Forelimb muscle (tissue), 1 donor: ENCODE measurements around the gene ACACB. TPM values are rescaled to one million over a fixed set of nuclear protein-coding genes. Genes with fewer than 3 reads are reported as not detected.
"Not testable (repeated sequence)": the region's sequence is repeated elsewhere in the genome, so short reads cannot be mapped to it uniquely, and the experiment has no call there.

Source experiments
- DNase-seq: peaks from one replicate; pipeline ENCODE4 v3.0.0-alpha.2; 2013; ENCODE audit warnings: low read depth
- polyA plus RNA-seq: library from polyadenylated mRNA; unstranded; fragments of 120-200 nt; gene quantifications from one replicate; pipeline ENCODE4 v1.2.1, GENCODE V29; 2013; ENCODE audit not compliant: insufficient read length

Gene ACACB
- polyA plus RNA-seq, 1 donor: 7.3 TPM

DNA sequence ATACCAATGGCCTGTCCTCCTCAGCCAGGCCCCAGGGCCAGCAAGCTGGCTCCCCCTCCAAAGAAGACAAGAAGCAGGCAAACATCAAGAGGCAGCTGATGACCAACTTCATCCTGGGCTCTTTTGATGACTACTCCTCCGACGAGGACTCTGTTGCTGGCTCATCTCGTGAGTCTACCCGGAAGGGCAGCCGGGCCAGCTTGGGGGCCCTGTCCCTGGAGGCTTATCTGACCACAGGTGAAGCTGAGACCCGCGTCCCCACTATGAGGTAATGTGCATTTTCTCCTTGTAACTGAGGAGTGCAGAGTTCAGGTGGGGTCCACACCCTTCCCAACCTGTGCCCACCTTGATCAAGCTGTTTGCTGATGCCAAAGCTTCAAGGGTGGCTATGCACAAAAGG is 23.4 kb downstream of the ACACB start:
- no peak for DNase-seq

DNA sequence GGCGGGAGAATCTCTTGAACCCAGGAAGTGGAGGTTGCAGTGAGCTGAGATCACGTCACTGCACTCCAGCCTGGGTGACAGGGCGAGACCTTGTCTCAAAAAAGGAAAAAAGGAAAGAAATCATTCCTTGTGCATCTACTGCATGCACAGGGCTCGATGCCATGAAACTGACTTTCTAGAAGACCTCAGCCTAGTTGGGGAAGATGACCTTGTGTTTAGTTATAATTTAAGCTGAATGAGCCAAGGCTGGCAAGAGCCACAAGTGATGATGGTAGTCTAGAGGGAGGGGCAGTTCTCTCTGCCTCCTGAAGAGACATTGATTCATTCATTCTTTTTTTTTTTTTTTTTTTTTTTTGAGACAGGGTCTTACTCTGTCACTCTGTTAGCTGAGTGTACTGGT is 24.2 kb downstream of the ACACB start:
- DNase-seq: no peak

DNA sequence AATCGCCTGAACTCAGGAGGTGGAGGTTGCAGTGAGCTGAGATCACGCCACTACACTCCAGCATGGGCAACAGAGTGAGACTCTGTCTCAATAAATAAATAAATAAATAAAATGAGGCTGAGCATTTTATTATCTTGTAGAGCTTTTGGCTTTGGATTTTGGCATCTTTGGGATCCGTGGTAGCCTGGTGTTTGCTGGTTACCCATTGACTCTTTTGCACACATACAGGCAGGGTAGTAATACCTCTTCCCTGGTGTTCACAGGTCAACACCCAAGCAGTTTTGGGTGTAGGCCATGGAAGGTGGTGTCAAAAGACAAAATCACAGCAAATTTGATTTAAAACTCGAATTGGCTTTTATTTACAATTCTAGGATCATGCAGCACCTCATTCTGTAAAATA is 27.8 kb downstream of the ACACB start:
- DNase-seq: no peak

DNA sequence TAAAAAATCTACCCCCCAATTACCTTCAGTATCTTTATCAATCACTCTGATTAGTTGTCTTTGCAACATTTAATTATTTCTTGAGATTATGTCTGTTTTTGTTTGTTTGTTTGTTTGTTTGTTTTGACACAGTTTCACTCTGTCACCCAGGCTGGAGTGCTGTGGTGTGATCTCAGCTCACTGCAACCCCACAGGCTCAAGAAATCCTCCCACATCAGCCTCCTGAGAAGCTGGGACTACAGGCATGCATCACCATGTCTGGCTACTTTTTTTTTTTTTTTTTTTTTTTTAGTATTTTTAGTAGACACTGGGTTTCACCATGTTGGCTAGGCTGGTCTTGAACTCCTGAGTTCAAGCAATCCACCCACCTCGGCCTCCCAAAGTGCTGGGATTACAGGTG is 30.7 kb downstream of the ACACB start:
- not testable (repeated sequence) for DNase-seq

DNA sequence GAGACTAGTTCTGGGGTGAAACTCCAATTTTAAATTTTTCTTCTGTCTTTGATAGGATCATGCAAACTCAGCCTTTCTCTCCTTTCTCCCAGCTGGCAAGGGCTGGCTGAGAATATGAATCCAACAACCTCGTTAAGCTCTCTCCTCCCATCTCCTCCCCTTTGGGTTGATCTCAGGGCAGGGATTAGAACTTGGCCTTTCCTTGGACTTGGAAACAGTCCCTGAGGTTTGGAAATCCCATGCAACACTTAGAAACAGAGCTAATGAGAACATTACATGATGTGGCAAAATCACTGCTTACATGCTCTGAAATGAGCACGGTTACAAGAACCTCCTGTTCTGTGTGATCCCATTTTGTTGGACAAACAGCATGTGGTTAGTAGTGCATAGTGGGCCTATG is 31.6 kb downstream of the ACACB start:
- no peak for DNase-seq

DNA sequence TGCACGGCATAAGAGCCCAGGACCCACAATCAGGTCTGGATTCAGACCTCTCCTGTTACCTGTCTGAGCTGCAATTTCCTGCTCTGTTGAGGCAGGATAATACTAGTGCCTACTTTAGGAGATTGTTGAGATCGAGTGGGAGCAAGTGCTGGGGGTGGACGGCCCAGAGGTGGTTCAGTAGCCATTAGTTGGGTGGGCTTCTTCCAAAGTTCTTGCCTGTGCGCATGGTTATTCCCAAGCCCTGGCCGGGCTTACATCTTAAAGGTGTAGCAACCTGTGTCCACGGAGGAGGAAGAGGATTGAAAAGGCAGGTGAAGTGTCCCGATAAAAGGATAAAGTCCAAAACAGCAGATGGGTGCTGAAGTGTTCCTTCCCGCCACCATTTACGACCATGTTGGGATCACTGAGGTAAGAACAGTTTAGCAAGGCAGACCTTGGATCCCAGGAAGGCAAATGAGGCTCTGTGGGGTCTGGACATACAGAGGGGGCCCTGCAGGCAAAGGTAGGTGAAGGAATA is 33.8 kb downstream of the ACACB start:
- no peak for DNase-seq

DNA sequence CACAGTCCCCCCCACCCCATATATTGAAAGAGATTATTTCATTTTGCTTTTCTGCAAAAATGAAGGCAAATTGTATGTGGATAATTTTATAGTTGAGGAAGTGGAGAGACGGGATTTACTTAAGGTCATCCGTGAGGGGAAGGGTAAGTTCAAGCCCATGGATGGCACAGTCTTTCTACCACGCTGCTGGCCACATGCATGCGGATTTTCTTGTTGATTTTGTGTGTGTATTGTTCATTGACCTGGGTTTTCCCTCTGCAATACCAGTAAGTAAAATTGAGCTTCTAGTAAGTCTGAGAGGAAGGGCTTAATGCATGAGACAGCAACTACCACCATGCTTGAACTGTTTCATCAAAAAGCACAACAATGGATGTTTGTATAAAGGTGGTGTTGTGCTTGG is 35.1 kb downstream of the ACACB start:
- DNase-seq: no peak

DNA sequence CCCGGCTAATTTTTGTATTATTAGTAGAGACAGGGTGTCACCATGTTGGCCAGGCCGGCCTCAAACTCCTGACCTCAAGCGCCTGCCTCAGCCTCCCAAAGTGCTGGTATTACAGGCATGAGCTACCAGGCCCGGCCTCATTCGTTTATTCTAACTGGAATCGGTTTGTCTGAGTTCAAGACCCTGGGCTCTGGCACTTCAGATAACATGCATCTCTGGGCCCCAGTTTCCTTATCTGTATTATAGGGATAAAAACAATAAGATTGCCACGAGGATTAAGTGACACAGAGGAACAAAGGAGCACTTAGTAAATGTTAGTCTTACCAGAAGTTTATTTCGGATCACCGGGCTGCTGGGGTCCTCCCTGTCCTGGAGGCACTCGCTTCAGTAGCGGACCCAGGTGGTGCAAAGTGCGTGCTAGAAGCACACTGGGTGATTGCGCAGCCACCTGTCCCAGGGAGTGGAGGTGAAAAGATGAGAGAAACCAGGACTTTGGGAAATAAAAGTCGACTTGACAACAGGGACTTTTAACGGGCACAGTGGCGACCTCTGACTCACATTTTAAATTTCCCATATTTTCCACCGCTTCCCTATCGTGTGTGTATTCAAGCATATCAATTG is 37.5 kb downstream of the ACACB start:
- DNase-seq: no peak

DNA sequence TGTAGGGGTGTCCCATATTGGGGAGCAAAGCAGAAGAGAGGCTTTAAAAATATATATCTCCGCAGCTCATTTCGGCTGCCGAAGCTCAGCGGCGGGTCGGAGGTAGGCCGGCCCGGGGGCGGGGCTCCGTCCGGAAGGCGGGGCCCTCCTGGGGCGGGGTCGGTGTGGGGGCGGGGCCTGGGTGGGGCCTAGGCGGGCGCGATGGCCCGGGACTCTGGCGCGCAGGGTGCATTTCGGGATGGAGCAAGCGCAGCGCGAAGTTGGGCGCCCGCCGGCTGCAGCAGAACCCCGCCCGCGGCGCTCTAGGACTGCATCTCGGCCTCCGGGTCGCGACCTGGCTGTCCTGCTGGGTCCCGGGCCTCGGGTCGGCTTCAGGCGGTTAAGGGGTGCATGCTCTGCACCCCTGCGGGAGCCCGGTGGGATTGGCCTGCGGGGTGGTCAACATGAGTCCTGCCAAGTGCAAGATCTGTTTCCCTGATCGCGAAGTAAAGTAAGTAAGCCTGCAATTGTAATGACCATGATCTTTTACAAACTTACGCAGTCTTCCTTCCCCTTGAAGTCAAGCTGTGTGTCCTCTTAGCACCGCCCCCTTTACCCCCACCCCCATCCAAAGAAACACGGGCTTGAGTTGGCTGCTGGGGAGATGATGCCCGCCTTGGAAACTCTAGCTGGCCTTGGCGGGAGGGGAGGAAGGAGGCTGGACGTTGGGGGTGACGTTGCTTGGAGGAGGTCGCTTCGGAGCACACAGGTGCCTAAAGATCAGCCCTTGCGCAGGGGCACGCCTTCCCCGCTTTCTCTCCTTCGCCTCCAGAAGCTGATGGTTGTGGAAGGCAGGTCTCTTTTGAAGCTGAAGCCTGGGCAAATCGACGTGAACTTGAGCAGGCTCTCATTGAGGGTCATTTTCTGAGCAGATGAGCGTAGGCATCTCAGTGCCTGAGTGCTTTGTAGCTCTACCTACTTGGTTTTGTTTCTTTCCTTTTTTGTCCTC is 38.4 kb downstream of the ACACB start:
- no peak for DNase-seq

DNA sequence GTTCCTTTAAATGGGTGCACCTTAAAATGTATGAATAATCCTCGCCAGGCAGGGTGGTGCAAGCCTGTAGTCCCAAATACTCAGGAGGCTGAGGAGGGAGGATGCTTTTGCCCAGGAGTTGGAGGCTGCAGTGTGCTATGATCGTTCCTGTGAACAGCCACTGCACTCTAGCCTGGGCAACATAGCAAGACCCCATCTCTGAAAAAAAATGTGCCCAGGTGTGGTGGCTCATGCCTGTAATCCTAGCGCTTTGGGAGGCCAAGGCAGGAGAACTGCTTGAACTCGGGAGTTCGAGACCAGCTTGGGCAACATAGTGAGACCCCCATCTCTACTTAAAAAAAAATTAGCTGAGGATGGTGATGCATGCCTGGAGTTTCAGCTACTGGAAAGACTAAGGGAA is 39.6 kb downstream of the ACACB start:
- no peak for DNase-seq

DNA sequence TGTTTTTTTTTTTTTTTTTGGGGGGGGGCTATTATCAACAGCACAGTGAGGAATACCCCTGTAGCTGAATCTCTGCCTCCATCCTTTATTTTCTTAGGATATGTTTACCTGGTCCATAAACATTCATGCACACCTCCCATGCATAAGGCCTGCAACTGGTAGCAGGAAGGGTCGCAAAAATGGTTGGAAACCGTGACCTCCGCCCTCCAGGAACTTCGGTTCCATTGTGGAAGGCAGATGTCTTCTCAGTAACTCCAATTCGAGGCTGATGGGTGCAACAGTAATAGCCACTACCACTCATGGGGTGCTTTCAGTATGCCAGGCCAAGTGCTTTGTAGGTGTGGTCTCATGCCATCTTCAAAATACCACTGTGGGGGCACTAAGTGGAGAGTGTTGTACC is 40.2 kb downstream of the ACACB start:
- no peak for DNase-seq

DNA sequence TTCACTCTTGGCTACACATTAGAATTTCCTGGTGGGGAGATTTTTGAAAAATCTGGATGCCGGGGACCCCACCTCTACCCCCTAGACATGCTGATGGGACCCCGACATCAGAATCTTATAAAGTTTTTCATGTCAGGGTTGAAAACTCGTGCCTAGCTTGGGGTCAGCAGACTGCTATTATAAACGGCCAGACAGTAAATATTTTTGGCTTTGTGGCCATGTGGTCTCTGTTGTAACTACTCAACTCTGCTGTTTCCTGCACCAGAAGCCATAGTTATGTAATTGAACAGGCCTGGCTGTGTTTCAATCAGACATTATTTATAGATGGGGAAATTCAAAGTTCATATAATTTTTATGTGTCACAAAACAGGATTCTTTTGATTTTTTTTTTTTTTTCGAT is 41.6 kb downstream of the ACACB start:
- no peak for DNase-seq

DNA sequence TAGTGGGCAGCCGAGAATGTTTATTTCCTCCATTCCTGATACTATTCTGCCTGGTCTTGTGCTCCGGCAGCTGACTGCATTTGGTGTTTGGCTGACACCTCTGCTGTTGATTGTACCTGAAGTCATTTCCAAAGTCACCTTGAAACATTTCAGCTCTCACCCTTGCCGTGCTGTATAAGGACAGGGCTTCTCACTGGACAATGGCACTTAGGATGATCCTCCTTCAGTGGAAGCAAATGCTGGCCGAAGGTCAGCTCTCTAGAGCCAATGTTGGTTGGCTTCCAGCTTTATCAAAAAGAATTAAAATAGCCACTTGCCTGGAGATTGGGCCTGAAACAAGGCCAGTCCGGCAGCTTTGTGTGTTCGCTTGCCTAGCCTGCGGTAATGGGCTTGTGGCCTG is 44.0 kb downstream of the ACACB start:
- no peak for DNase-seq

DNA sequence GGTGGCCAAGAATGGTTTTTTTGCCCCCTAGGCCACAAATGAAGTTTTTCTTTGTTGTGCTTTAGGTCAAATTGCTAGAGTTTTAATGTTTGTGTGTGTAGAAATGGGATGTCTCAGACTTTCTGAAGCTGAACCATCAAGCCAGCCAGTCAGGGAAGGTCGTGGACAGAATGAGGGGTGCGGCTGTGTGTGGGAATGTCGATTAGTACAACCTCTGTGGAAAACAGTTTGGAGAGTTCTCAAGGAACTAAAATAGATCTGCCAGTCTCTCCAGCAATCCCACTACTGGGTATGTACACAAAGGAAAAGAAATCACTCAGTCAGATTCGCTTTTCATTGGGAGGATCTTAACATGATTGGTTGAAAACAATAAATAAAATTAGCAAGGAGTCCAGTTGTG is 44.5 kb downstream of the ACACB start:
- no peak for DNase-seq

DNA sequence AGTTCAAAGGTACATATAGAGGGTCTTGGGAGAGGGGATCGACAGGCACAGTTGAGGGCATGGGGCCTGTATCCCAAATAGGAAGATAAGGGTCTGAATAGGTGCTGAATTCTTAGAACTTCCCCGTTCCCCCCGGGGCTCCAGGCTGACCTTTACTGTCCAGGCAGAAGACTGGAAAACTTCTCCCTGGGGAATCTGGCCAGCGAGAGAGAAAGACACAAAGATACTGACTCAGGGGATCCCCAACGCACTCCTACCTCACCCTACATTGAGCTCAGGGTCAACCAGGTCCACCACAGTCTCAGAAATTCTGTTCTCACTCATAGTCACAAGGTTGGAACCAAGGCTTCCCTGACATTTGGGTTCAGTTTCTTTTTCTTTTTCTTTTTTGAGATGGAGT is 46.2 kb downstream of the ACACB start:
- DNase-seq: no peak

DNA sequence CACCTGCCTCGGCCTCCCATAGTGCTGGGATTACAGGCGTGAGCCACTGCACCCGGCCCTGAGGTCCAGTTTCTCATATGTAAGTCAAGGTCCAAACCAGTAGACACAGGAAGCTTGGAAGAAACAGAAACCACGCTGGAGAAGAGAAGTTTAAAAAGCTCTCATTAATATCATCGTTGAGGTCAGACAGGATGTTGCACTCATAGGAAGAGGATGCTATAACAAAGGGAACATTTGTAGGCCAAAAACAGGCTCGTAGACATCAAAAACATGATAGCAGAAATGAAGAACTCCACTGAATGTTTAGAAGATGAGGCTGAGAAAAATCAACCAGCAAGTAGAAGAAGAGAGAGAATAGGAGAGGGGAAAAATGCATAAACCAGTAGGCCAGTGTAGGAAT is 46.8 kb downstream of the ACACB start:
- no peak for DNase-seq

DNA sequence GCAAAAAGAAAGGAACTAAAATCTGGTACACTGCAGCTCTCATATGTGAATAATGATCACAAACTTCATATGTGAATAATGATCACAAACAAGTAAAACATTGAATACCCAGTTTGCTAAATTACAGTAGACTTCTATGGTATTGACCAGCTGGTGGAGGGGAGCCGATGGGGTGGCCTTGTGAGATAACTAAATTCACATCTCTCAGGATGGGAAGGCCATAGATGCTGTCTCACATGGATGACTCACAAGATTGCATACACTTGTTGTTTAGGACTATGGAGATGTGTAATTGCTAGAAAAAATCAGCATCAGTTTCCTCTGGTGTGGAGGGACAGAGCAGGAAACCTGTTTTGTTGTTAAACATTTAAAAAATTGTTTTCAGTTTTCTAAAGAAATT is 49.2 kb downstream of the ACACB start:
- DNase-seq: no peak

DNA sequence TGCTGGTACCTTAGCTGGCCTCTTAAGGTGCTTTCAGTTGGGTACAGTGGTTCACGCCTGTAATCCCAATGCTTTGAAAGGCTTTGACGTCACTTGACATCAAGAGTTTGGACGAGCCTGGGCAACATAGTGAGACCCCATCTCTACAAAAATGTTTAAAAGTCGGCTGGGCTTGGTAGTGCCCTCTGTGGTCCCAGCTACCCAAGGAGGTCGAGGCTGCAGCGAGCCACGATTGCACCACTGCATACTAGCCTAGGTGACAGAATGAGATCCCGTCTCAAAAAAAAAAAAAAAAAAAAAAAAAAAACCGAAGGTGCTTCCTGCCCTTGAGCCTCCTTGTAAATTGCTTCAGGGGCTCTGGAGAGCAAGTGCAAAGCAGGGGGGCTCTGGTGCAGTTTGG is 50.0 kb downstream of the ACACB start:
- DNase-seq: no peak

DNA sequence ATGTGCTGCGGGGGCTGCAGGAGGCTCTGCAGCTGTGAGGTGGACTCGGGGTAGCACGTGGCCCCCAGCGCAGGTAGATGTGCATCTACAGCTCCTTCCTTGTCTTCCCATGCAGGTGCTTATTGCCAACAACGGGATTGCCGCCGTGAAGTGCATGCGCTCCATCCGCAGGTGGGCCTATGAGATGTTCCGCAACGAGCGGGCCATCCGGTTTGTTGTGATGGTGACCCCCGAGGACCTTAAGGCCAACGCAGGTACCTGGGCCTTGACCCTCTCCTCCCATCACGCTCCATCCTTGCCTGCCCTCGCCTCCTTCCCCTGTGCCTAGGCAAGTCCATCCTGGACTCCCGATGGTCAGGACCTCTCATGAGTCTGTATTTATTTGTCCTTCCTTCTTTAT is 51.4 kb downstream of the ACACB start:
- DNase-seq: no peak

DNA sequence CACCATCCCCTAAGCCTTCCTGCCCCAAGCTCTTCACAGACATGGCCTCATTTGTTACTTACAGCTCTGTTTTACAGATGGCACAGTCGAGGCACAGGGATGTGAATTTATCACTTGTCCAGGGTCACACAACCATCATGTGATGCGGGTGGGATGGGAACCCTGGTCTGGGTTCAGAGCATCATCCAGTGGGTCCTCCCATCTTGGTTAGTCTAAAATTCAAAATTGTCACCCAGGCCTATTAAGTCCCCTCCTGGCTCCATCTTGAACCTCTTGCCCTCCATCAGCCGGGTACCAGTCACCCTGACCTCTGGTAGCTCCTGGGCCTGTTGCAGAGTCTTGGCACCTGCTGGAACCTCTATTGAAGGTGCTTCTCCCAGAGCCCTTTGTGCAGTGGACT is 52.9 kb downstream of the ACACB start:
- DNase-seq: no peak

DNA sequence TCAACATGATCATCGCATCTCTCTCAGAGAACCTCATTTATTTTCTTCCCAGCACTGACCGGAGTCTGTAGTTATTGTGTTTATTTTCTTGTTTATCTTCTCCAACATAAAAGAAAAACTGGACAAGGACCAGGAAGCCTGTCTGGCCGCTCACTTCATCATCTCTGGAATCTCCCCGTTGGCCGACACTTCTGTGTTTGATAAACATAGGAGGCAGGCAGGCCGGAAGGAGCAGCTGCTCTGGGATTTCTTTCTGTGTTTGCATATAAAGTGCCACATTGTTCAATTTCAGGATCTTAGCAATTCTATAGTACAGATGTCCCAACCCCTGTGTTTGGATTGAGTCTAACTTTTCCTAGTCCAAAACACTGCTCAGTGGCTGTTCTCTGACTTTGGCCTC is 53.3 kb downstream of the ACACB start:
- no peak for DNase-seq

DNA sequence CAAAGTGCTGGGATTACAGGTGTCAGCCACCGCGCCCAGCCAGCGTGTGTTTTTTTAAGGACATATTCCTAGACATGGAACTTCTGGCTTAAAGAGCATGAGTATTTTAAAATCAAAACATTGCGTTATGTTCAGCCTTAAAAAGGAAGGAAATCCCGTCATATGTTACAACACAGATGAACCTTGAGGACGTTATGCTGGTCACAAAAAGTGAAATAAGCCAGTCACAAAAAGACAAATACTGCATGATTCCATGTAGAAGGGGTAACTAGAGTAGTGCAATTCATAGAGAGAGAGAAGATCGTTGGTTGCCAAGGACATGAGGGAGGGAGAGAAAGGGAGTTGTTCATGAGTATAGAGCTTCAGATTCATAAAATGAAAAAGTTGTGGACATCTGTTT is 53.9 kb downstream of the ACACB start:
- DNase-seq: no peak

DNA sequence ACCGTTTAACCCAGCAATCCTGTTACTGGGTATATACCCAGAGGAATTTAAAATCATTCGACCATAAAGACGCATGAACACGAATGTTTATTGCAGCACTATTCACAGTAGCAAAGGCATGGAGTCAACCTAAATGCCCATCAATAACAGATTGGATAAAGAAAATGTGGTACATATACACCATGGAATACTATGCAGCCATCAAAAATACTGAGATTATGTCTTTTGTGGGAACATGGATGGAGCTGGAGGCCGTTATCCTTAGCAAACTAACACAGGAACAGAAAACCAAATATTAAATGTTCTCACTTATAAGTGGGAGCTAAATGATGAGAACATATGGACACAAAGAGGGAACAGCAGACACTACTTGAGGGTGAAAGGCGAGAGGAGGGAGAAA is 56.4 kb downstream of the ACACB start:
- not testable (repeated sequence) for DNase-seq
